Activated CD4-positive, alpha-beta T cell treated with anti-CD3 and anti-CD28 coated beads, Interleukin-2, amount 10 ng/mL, durations not matched to agents 24 days and 14 days (primary cell): ENCODE data around the gene PSENEN. TPM values are rescaled to one million over a fixed set of nuclear protein-coding genes. Genes with fewer than 3 reads are reported as not detected.
A peak's percentile ranks its signal among the peaks of the same experiment; 100 is the strongest.

Experiments used
- DNase-seq: peaks from one replicate; pipeline ENCODE4 v3.0.0; 2022
- H3K27ac Mint-ChIP-seq: one replicate; pipeline ENCODE4 v1.8.0; 2022; ENCODE audit warnings: mild to moderate bottlenecking, mixed read lengths
- H3K27me3 Mint-ChIP-seq: one replicate; pipeline ENCODE4 v1.8.0; 2022; ENCODE audit warnings: mixed read lengths
- H3K36me3 Mint-ChIP-seq: one replicate; pipeline ENCODE4 v1.8.0; 2022; ENCODE audit warnings: low read depth, mild to moderate bottlenecking, mixed read lengths
- H3K4me1 Mint-ChIP-seq: one replicate; pipeline ENCODE4 v1.8.0; 2021; ENCODE audit warnings: mixed read lengths
- H3K4me3 Mint-ChIP-seq: one replicate; pipeline ENCODE4 v1.8.0; 2022; ENCODE audit warnings: mild to moderate bottlenecking, moderate library complexity, mixed read lengths
- H3K9me3 Mint-ChIP-seq: one replicate; pipeline ENCODE4 v1.8.0; 2021; ENCODE audit warnings: mixed read lengths
- intact Hi-C: fragments of 100-400 bp; cut with micrococcal nuclease; formaldehyde crosslinking; loops from one replicate; pipeline ENCODE4 v1.15.1; 2023
- total RNA-seq: library from RNA; stranded (reverse); gene quantifications from 2 replicates; pipeline ENCODE4 v1.2.3, GENCODE V29; 2022

PSENEN gene
- total RNA-seq, 1 donor from 2014 or later, result 46.7 TPM

- H3K36me3 Mint-ChIP-seq, result peaks cover 75% of the 10 kb centered on the region
- intact Hi-C loops, result no loop called here
Observed at GRCh38 chr19:35733180-35734125, 12.0 kb upstream of the PSENEN start.

GRCh38 chr19:35734273-35734672, 11.2 kb upstream of the PSENEN start:
- Mint-ChIP-seq H3K4me1 (peaks cover 26% of the 10 kb centered on the region), H3K4me3 (no peak overlapping the region), H3K36me3 (peaks cover 72% of the 10 kb centered on the region), H3K27ac (no peak overlapping the region), H3K27me3 (no peaks in the 10 kb centered on the region), H3K9me3 (no peaks in the 10 kb centered on the region)
- no peak for DNase-seq
- intact Hi-C loops, result no loop called here

More at GRCh38 chr19:35733180-35734125, 12.0 kb upstream of the PSENEN start:
- Mint-ChIP-seq H3K9me3 (no peaks in the 10 kb centered on the region), H3K27ac (no peak overlapping the region), H3K4me3 (no peak overlapping the region), H3K4me1 (peaks cover 24% of the 10 kb centered on the region), H3K27me3 (no peaks in the 10 kb centered on the region)
- no peak for DNase-seq

GRCh38 chr19:35734889-35735288, 10.6 kb upstream of the PSENEN start:
- Mint-ChIP-seq H3K36me3 (peaks cover 66% of the 10 kb centered on the region), H3K4me3 (no peak overlapping the region), H3K27me3 (no peaks in the 10 kb centered on the region), H3K27ac (no peak overlapping the region), H3K4me1 (peaks cover 30% of the 10 kb centered on the region), H3K9me3 (no peaks in the 10 kb centered on the region)
- intact Hi-C loops, result no loop called here
- no peak for DNase-seq

GRCh38 chr19:35736913-35737886, 8.3 kb upstream of the PSENEN start:
- Mint-ChIP-seq H3K4me1 (peaks cover 35% of the 10 kb centered on the region), H3K4me3 (no peak overlapping the region), H3K36me3 (peaks cover 51% of the 10 kb centered on the region), H3K9me3 (no peaks in the 10 kb centered on the region), H3K27ac (peak overlapping the region; percentile 56), H3K27me3 (no peaks in the 10 kb centered on the region)
- DNase-seq, result peak; percentile 75
- intact Hi-C loops, result no loop called here

- intact Hi-C loops, result no loop called here
- Mint-ChIP-seq H3K9me3 (no peaks in the 10 kb centered on the region), H3K27me3 (no peaks in the 10 kb centered on the region), H3K4me3 (no peak overlapping the region), H3K27ac (no peak overlapping the region), H3K36me3 (peaks cover 54% of the 10 kb centered on the region), H3K4me1 (peaks cover 43% of the 10 kb centered on the region)
- DNase-seq, result no peak
Observed at GRCh38 chr19:35738021-35738886, 7.2 kb upstream of the PSENEN start.

- Mint-ChIP-seq H3K27me3 (no peaks in the 10 kb centered on the region), H3K9me3 (no peaks in the 10 kb centered on the region), H3K4me3 (peak overlapping the region; percentile 10), H3K36me3 (peaks cover 53% of the 10 kb centered on the region), H3K4me1 (peaks cover 46% of the 10 kb centered on the region), H3K27ac (no peak overlapping the region)
- intact Hi-C loops, result no loop called here
- DNase-seq, result no peak
Observed at GRCh38 chr19:35738887-35739229, 6.6 kb upstream of the PSENEN start.

- Mint-ChIP-seq H3K4me1 (peaks cover 45% of the 10 kb centered on the region), H3K27ac (peak overlapping the region; percentile 13), H3K9me3 (no peaks in the 10 kb centered on the region), H3K36me3 (peaks cover 49% of the 10 kb centered on the region), H3K27me3 (no peaks in the 10 kb centered on the region), H3K4me3 (peak overlapping the region; percentile 91)
- no peak for DNase-seq
- intact Hi-C loops, result loop anchor here (1.0 to 10.0 kb wide), 5 partner anchors 22 to 375 kb away; partner anchors contain the start of genes ARHGAP33, OVOL3, POLR2I and TBCB
Observed at GRCh38 chr19:35739275-35740107, 6.0 kb upstream of the PSENEN start.

- Mint-ChIP-seq H3K4me3 (peak overlapping the region; percentile 91), H3K9me3 (no peaks in the 10 kb centered on the region), H3K27me3 (no peaks in the 10 kb centered on the region), H3K4me1 (peaks cover 44% of the 10 kb centered on the region), H3K27ac (no peak overlapping the region), H3K36me3 (peaks cover 44% of the 10 kb centered on the region)
- intact Hi-C loops, result loop anchor here (1.0 to 10.0 kb wide), 5 partner anchors 23 to 375 kb away; partner anchors contain the start of genes ARHGAP33, OVOL3, POLR2I and TBCB
- DNase-seq, result no peak
Observed at GRCh38 chr19:35740108-35740422, 5.4 kb upstream of the PSENEN start.

- Mint-ChIP-seq H3K4me1 (peaks cover 44% of the 10 kb centered on the region), H3K4me3 (peak overlapping the region; percentile 91), H3K27me3 (no peaks in the 10 kb centered on the region), H3K27ac (peak overlapping the region; percentile 97), H3K36me3 (peaks cover 42% of the 10 kb centered on the region), H3K9me3 (no peaks in the 10 kb centered on the region)
- intact Hi-C loops, result loop anchor here (1.0 to 10.0 kb wide), 5 partner anchors 23 to 374 kb away; partner anchors contain the start of genes ARHGAP33, OVOL3, POLR2I and TBCB
- peak; percentile 99 for DNase-seq
Observed at GRCh38 chr19:35740423-35741202, 4.8 kb upstream of the PSENEN start.

GRCh38 chr19:35741203-35741515, 4.3 kb upstream of the PSENEN start:
- H3K4me3 Mint-ChIP-seq, result peak overlapping the region; percentile 91
- H3K27me3 Mint-ChIP-seq, result no peaks in the 10 kb centered on the region
- intact Hi-C loops, result loop anchor here (2.0 to 10.0 kb wide), 3 partner anchors 48 to 374 kb away; partner anchors contain the start of genes OVOL3, POLR2I and TBCB
- peaks cover 47% of the 10 kb centered on the region for H3K4me1 Mint-ChIP-seq
- peak overlapping the region; percentile 97 for H3K27ac Mint-ChIP-seq
- DNase-seq, result no peak
- H3K36me3 Mint-ChIP-seq, result peaks cover 38% of the 10 kb centered on the region
- H3K9me3 Mint-ChIP-seq, result no peaks in the 10 kb centered on the region

- Mint-ChIP-seq H3K27ac (peak within 1 kb of the TSS; percentile 98), H3K36me3 (peaks cover 28% of the 10 kb centered on the region), H3K4me1 (peaks cover 45% of the 10 kb centered on the region), H3K9me3 (no peaks in the 10 kb centered on the region), H3K27me3 (no peaks in the 10 kb centered on the region), H3K4me3 (peak within 1 kb of the TSS; percentile 94)
- peak; percentile 92 for DNase-seq
- intact Hi-C loops, result loop anchor here (1.0 to 10.0 kb wide), 2 partner anchors 29 to 373 kb away; partner anchors contain the start of genes OVOL3, POLR2I and TBCB
Observed at GRCh38 chr19:35742121-35742724, 3.2 kb upstream of the PSENEN start, which contains the start of gene IGFLR1. IGFLR1 (minus strand) TSS chr19:35742452; CDS start chr19:35741180, 1,272 bp downstream.
